SH-SY5Y (cell line): ENCODE results near the gene RBMS1.

Source experiments
- GATA2 ChIP-seq: IDR thresholded peaks from 2 replicates; pipeline ENCODE4 v1.6.1; 2011; ENCODE audit warnings: mild to moderate bottlenecking, low read depth, low read length
- GATA3 ChIP-seq: IDR thresholded peaks from 2 replicates; pipeline ENCODE4 v1.6.1; 2011; ENCODE audit warnings: low read depth, mild to moderate bottlenecking, low read length, moderate library complexity

Gene RBMS1

GRCh38 chr2:160252278-160252887, 241.2 kb downstream of the RBMS1 start:
- TF ChIP-seq GATA3 (peak; percentile 76), GATA2 (peak; percentile 44; the same call in 1 of the 2 replicates)

GRCh38 chr2:160251569-160251968, 242.0 kb downstream of the RBMS1 start:
- no peak for TF ChIP-seq GATA2
- TF ChIP-seq GATA3, result no peak

GRCh38 chr2:160249876-160250275, 243.7 kb downstream of the RBMS1 start:
- TF ChIP-seq GATA2 (no peak), GATA3 (no peak)

- TF ChIP-seq GATA3, result no peak
- no peak for TF ChIP-seq GATA2
Observed at GRCh38 chr2:160247296-160248035, 246.1 kb downstream of the RBMS1 start.

- TF ChIP-seq GATA3 (no peak), GATA2 (no peak)
Observed at GRCh38 chr2:160246356-160246755, 247.3 kb downstream of the RBMS1 start.

GRCh38 chr2:160245614-160246155, 247.9 kb downstream of the RBMS1 start:
- TF ChIP-seq GATA3, result no peak
- TF ChIP-seq GATA2, result no peak

GRCh38 chr2:160242893-160243564, 250.6 kb downstream of the RBMS1 start:
- TF ChIP-seq GATA3, result no peak
- TF ChIP-seq GATA2, result no peak

GRCh38 chr2:160241251-160242137, 252.1 kb downstream of the RBMS1 start:
- TF ChIP-seq GATA2 (peak; percentile 60), GATA3 (no peak)

GRCh38 chr2:160239436-160239835, 254.2 kb downstream of the RBMS1 start:
- TF ChIP-seq GATA3 (no peak), GATA2 (no peak)

GRCh38 chr2:160238392-160238791, 255.2 kb downstream of the RBMS1 start:
- TF ChIP-seq GATA3 (no peak), GATA2 (no peak)

- TF ChIP-seq GATA2, result no peak
- no peak for TF ChIP-seq GATA3
Observed at GRCh38 chr2:160232905-160233475, 260.6 kb downstream of the RBMS1 start.

GRCh38 chr2:160229591-160229990, 264.0 kb downstream of the RBMS1 start:
- no peak for TF ChIP-seq GATA2
- TF ChIP-seq GATA3, result no peak

GRCh38 chr2:160228141-160228917, 265.3 kb downstream of the RBMS1 start:
- TF ChIP-seq GATA3, result no peak
- TF ChIP-seq GATA2, result no peak
